HG02981 (cell line): ENCODE data around the gene HACD2.
"Not testable (repeated sequence)": the region's sequence is repeated elsewhere in the genome, so short reads cannot be mapped to it uniquely, and the experiment has no call there.

Experiments used
- ATAC-seq: cut with Tn5 transposase; IDR thresholded peaks from one replicate; pipeline ENCODE4 v1.9.1; 2021; ENCODE audit warnings: mild to moderate bottlenecking, moderate library complexity; ENCODE audit not compliant: unreplicated experiment

HACD2 gene

DNA sequence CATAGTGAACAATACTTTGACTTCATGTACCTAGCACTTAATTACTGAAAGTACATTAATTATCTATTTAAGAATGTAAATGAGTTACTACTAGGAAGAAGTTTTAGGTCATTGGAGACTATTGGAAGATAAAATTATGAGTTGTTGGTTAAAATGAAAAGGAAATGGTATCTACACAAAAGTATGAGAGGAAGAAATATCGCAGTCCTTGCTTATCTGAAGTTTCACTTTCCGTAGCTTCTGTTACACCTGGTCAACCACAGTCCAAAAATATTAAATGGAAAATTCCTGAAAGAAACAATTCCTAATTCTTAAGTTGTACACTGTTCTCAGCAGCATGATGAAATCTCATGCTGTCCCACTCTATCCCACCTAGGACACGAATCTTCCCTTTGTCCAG is 57.8 kb downstream of the HACD2 start:
- ATAC-seq: no peak

DNA sequence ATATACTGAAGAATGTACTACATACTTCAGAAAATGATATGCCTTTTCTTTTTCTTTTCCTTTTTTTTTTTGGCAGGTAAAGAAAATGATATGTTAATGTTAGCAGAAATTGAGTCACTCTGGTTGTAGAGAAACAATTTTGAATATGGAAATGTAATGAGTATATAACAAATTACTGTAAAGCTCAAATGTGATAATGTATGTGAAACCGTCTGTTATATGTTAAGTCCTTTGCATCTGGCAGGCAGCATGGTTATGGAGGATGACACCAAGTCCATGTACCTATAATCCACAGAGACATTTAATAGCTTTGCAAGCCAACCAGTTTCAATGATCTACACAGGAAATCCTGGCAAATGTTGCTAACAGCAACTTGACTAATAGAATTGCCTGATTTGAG is 58.4 kb downstream of the HACD2 start:
- ATAC-seq: no peak

DNA sequence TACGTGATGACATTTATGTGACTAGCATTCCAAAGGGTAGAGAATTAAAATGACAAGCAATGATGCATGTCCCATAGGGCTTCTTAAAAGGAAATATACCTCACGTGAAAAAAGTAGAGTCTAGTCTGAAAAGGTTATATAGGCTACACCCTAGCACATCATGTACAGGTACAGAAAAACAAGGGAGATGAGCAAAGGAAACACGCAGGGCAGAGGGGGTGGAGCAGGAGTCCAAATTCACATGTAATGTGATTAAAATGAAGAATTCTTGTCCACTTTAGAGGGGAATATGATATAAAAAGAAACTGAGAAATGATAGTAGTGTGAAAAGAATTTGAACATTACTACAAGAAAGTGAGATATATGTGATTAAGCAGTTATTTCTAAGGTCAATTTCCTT is 59.4 kb downstream of the HACD2 start:
- no peak for ATAC-seq

DNA sequence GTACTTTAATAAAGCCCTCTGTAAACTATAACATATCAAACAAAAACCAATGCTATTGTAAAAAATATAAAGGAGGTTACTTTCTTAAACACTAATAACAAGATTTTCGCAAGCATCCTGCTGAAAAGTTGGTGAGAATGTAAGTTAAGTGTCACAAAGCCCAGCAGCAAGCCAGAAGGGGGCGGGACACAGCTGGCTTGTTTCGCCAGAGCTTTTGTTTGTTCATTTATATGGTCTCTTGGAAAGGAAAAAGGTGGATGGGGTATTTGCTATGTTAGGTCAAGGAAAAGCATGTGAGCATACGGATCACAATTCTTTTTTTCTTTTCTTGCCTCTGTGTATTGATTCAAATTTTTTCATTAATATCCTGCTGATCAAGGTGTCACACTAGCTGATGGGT is 59.9 kb downstream of the HACD2 start:
- ATAC-seq: no peak

DNA sequence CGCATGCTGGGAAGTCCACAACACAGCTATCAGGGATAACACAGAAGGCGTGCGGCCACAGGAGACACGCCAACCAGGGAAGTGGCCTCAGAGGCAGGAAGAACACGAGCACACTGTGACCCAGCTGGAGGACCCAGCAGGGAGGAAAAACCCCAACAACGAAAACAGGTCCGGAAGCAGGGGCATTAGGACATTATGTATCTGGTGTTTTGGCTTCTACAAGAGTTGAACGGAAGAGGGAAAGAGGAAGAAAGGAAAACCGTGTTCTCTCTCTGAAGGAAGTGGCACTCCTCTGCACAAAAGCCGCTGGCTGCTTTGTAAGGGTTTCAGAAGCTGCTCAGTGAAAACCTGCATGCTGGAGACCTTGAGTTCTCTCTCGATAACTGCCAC is 61.8 kb downstream of the HACD2 start:
- ATAC-seq: no peak

DNA sequence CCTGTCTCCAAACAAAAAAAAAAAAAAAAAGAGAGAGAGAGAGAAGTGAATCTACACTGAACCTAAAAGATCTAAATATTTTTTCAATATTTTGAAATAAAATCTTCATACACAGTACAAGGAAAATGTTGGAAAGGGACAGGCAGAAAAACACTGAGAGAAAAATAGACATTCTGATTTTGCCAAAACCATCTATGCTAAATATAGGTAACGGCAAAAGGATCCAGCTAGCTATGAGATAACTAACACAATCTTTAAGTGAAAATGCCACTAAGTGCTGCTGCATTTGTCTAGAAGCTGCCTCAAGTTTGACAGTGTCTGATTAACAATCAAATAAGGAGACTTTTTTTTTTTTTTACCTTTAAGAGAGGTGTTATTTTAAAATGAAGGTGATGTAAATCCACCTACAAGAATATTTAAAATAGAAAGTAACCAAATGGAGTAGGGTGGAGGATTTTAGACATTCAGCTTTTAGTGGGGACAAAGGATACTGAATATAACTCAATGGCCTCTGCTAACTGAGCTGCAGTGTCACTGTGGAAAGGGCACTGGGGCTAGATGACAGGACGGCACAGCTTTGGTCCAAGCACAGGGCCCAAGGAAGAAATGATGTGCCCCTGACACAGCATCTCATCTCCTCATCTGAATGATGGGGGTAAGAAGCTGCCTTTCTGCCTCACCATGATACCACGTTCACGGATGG is 62.4 kb downstream of the HACD2 start:
- no peak for ATAC-seq

DNA sequence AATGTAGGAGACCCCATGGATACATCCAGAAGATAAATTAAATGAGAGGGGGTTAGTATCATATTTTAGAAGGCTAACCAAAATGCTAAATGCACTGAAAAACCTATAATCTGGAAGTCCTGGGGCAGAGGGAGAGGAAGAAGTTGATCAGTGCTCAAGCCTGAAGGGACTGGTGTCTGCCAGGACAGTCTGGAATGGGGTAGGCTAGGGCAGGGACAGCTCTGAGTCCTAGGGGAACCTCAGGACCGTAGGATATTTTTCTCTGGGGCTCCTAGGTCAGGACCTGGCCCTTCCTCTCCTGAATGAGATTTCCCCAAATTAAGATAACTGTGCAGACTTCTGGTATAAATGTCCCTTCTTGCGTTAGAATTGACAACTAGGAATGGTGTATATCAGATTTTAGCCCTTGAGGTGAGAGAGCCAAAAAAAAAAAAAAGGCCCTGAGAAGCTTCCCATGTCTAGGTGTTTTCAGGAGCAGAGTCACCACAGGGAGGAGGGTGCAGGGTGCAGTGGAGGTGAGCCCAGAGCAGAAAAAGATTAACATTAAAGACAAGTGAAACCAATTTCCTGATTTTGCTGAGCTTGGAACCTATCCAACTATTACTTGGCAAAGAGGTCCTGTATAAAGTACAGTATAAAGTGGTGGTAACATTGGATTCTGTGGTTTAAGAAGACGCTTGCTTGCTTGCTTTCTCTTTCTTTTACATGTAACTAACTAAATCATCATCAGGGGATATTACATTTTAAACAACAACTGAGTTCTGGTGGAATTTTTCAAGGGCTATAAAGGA is 63.5 kb downstream of the HACD2 start:
- ATAC-seq: no peak

DNA sequence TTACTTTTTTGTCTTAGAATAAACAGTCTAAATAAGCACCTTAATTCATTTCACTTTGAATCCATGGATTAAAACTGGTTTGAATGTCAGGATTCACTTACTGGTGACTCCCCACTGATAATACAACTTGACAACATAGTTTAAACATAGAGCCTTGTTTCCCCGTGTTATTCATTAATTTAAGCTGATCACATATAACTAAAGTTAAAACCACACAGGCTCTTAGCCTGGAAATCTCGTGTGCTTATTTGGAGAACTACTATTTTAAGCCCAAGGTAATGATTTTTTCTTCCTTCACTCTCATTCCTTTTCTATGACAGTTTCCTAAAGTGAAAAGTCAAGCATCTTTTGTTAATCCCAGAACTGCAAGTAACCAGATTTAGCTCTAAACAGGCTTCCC is 64.2 kb downstream of the HACD2 start:
- no peak for ATAC-seq

DNA sequence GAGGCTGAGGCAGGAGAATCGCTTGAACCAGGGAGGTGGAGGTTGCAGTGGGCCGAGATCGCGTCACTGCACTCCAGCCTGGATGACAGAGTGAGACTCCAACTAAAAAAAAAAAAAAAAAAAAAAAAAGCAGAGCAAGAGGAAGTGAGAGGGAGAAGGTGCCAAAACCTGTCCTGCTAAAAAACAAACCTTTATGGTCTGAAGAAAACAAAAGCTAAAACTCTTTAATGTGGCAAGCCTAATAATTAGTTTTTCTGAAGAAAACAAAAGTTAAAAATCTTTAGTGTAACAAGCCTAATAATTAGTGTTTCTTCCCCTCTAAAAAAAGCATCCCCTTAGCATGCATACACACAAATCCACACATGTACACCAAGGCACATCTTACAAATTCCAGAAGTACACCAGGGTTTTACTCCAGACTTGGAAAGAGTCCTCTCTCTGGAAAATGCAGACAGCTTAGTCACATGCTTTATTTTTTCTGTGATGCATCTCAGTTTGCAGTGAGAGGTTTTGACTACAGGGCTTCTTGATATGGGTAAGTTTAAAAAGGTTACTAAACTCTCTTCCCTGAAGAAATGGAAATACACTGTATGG is 65.9 kb downstream of the HACD2 start:
- ATAC-seq: no peak

DNA sequence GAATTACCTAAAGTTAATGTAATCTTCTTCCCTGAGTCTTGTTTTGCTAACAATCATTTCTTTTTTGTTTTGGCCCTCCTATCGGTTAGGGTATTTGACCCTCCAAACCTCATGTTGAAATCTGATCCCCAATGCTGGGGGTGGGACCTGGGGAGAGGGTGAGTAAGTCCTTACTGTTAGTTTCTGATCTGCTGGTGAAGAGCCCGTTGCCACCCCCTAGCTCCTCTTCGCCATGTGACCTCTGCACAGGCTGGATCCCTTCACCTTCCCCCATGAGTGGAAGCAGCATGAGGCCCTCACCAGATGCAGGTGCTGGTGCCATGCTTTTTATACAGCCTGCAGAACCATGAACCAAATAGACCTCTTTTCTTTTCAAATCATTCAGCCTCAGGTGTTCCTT is 73.1 kb downstream of the HACD2 start:
- no peak for ATAC-seq

DNA sequence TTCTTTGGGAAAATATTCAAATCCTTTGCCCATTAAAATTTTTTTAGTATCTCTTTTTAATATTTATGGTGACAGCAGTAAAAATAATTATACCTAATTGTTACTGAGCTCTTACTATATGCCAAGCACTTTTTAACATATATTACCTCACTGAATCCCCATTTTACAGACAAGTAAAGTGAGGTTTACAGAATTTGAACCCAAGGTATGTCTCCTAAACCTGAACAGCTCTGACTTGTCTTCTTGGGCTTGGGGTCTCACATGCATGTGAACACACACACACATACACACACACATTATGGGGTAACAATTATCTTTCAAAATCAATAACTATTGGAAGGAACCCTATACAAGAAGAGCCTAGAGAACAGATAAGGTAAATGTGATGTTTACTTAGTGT is 73.8 kb downstream of the HACD2 start:
- ATAC-seq: no peak

DNA sequence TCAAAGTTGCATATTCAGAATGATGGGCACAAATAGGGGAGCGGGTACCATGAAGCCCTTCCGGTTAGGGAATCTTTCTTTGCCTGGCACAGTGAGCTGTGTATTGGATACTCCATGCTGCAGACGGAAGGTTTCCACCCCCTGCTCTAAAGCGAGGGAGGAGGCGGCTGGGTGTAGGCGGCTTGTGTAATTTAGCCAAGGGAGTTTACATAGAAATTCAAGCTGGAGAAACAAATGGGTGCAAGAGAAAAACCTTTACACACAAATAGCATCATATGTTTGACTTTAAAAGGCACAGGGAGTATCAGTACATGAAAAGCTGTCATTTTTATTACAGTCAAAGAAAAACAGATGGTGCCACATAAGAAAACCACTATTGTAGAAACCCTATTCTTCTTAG is 76.7 kb downstream of the HACD2 start:
- no peak for ATAC-seq

DNA sequence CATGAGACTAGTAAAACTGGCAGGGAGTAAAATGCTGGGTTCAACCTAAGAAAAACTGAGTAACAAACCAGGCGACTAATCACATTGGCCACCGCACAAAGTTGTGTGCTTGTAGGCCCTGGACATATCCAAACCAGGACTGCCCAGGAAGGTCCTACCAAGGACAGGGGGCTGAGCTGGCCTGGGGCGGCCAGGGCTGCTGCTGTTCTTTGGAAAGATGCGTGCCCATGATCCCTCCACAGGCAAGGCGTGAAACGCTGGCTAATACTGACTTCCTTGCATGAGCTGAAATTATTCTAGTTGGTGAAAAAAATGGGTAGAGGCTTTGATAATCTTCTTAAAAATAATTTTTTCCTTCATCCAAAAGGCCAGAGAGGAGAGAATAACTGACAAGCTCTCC is 79.0 kb downstream of the HACD2 start:
- ATAC-seq: no peak

DNA sequence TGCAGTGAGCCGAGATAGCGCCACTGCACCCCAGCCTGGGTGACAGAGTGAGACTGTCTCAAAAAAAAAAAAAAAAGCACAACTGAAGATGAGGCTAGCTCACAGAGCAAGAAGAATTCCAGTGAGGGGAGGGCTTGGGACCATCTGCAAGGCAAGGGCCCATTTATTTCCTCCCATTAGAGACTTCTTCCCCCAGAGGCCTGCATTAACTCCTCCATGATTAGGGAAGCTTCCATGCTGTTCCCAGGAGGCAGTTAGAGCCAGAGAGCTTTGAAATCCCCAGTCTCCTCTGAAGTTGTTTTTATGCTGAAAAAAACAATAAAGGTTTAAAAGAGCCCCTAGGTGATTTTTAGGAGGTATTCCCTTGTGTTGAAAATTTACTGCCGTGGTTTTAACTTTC is 81.7 kb downstream of the HACD2 start:
- ATAC-seq: no peak

DNA sequence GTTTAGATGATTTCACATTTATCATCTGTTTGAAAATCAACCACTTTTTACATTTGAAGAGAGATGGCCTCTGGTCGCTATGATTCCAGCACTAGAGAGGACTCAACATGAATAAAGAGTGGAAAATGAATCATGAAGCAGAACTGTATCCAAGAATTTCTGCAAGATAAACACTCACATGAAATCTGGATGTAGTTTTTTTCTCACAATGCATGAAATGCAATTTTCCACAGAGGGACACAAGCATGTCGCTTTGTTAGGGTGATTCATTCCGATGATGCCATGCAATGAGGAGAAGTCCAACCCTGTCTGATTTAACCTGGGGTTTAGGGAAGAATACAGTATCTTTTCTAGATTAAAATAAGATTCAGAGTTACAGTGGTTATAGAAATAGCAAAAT is 85.5 kb downstream of the HACD2 start:
- no peak for ATAC-seq

DNA sequence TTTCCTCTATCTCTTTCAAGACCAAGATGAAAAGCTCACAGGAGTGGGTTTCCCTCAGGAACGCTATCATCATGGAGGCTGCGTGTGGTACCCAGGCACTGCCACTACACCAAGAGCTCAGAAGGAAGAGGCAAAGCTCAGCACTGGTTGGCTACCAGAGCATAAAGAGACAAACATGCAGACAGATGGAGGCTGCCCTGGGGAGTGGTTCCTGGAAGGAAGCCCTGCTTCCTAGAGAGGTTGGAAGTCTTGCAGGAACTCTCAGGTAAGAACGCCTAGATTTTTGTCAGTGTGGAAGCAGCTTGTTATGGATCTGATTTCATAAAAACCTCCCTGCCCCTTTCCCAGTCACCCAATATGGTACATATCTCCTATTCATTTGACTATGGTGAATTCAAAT is 86.1 kb downstream of the HACD2 start:
- no peak for ATAC-seq

DNA sequence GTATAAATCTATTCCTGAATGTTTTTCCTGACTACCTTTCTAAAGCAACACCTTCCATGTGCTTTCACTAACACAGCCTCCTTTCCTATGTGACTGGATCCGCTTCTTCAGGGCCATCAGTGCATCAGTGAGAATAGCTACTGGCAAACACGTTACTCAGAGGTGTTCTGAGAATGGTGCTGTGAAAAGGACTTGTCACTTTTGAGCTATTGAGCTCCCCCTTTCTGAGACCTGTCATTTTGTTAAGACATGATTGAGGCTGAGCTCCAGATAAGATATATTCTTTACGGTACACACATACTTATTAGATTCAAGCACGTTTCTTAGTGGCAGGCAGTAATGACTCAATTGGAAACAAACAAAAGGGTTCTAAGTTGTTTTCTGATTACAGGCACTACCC is 90.9 kb downstream of the HACD2 start:
- no peak for ATAC-seq

DNA sequence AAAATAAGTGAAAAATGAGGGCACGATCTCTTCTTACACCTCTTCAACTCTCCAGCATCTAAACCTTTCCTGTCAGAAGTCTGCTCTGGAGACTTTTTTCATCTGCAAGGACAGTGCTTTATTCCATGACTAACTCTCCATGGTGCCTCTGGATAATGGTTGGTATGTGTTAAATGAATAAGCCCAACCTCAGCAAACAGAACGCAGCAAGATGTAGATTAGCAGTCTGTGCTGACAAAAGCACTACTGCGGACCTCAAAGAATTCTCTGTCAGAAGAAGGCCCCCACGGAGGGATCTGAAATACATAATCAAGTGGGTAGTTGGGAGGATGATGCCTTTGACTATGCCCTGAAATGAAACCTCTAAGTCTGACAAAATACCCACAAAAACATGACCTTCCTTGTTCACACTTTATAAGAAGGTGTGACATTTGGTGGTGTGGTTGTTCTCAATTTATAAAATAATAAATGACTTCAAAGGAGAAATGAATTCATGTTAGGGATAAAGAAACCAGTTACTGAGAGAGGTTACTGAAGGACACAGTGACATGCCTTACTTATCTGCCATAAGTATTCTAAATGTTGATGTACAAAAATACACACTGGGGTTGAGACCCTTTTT is 92.8 kb downstream of the HACD2 start:
- no peak for ATAC-seq

DNA sequence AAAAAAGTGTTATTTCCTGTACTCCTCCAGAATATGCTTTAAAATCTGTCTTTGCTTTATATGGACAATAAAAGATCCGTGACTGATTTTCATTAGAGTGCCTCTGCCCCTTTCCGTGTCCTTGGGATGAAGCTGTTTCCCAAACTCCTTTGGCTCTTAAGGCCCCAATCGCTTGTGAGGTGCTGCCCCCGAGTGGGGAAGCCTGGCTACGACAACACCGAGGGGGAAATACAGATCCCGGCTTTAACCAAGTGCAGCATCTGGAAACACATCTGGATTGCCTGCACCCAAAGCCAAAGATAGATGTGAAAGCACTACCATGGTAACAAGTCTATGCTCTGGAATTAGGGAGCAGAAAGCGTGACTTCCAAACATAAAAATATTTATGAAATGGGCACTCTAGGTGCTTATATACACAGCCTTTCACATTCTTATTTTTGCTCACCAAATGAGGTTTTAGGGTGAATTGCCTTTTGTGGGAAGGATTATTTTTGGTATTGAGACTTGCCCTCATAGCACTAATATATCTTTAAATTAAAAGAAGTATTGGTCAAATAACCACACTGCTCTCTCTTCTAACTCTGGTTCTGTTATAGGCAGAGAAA is 95.4 kb downstream of the HACD2 start:
- no peak for ATAC-seq

DNA sequence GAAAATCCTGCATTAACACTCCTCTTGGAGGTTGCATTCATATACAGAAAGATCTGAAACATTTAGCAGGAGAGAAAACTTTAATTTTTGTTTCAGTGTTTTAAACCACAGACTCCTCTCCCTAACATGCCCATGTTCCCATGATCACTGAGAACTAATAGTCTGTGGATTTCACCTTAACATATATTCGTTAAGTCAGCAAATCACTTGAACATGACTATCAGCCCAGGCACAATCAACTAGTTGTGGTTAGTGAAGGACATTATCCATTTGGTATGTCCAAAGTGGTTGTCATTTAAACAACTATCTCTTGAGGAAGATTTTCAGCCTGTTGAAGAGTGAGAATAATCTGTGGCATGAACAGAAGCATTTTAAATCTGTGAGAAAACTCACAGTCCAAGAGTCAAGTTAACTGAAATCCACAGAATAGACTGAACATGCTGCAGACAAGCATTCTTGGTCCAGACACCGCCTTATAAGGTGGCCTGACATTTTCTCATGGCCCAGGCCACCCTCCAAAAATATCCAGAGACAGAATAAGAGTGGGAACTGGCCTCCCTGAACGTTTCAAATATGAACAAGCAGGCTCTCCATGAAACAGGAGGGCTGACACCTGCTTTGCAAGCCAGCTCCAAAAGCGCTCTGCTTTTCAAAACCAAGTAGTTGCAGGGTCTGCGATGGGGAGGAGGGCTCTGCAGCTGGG is 96.1 kb downstream of the HACD2 start:
- ATAC-seq: no peak

DNA sequence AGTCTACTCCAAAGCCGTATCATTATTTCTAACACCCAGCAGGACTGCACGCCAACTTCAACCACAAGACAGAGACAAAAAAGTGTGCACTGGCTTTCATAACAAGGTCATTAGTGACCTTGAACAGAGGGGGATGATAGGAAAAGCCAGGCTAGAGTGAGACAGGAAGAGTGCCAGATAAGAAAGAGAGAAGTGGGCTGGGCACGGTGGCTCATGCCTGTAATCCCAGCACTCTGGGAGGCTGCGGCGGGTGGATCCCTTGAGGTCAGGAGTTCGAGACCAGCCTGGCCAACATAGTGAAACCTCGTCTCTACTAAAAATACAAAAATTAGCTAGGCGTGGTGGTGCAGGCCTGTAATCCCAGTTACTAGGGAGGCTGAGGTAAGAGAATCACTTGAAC is 97.8 kb downstream of the HACD2 start:
- not testable (repeated sequence) for ATAC-seq
